Measurements from ENCODE around the gene HRCT1. TPM values are rescaled to one million over a fixed set of nuclear protein-coding genes. Genes with fewer than 3 reads are reported as not detected.
A peak's percentile ranks its signal among the peaks of the same experiment; 100 is the strongest.

HRCT1 gene
- total RNA-seq, 1 experiment from 2014 or later = 6.0 TPM

DNA sequence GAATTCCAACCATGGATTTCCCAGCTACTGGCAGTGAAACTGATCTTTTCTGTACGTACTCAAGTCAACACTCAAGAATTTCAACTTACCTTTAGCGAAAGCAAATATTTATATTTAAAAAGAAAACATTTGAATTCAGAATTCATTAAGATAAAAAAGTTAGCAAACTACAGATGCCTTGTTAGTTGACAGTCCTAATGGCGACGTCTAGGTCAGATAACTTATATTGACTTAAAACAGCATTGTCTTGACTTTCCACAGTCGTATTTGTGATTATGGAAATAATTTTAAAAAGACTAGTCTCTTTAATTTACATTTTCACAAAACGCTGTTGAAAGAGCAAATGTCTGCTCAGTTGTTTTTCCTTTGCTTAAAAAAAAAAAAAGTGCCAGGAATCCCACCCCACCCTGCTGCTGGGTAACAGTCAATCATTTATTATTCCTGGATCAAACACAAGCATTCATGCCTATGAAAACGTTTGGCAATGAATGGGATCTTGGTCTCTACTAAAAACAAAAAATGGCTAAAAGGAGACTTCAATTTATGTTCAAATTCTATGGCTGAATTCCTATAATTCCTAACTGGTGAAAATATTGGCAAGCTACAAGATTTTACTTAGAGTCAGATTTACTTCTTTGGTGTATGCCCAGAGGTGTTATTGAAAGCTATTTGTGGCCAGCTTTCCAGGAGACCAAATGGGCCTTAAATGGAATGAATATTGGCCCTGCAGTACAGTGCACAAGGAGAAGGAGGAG is 29.9 kb downstream of the HRCT1 start:
- Mint-ChIP-seq H3K4me3 (ENCODE audit: unreplicated experiment) (no peak overlapping the region), H3K9me3 (ENCODE audit: unreplicated experiment) (peaks cover 8% of the 10 kb centered on the region), H3K27me3 (ENCODE audit: insufficient read depth, unreplicated experiment) (no peaks in the 10 kb centered on the region), H3K4me1 (ENCODE audit: insufficient read depth, unreplicated experiment) (peaks cover 19% of the 10 kb centered on the region), H3K27ac (ENCODE audit: low read depth, unreplicated experiment) (peak overlapping the region; percentile 74), H3K36me3 (ENCODE audit: insufficient read depth, unreplicated experiment) (peaks cover 5% of the 10 kb centered on the region)
- POLR2A ChIA-PET = interaction anchor here (0.5 to 3.3 kb wide), 8 partner anchors 10 to 255 kb away, joined by 3 to 26 read pairs (median 4); partner anchors contain the start of genes CLTA and HRCT1
- intact Hi-C loops (cut with micrococcal nuclease) = no loop called here
- no peak for TF ChIP-seq CTCF (IDR thresholded peaks at IDR 0.05; ENCODE audit: unreplicated experiment)
- no TSS peak for BruUV-seq (replicated peaks)
- DNase-seq (ENCODE audit: unreplicated experiment) = peak; percentile 43
- CTCF ChIA-PET = interaction anchor here (0.7 to 2.6 kb wide), 5 partner anchors 9 to 255 kb away, joined by 3 to 8 read pairs (median 7); partner anchors contain the start of gene CLTA

GRCh38 chr9:35937227-35937626 is 31.2 kb downstream of the HRCT1 start:
- DNase-seq (ENCODE audit: unreplicated experiment) = no peak
- BruUV-seq (replicated peaks) = no TSS peak
- Mint-ChIP-seq H3K4me3 (ENCODE audit: unreplicated experiment) (no peak overlapping the region), H3K27me3 (ENCODE audit: insufficient read depth, unreplicated experiment) (no peaks in the 10 kb centered on the region), H3K4me1 (ENCODE audit: insufficient read depth, unreplicated experiment) (peaks cover 19% of the 10 kb centered on the region), H3K27ac (ENCODE audit: low read depth, unreplicated experiment) (peak overlapping the region; percentile 33), H3K9me3 (ENCODE audit: unreplicated experiment) (peaks cover 8% of the 10 kb centered on the region), H3K36me3 (ENCODE audit: insufficient read depth, unreplicated experiment) (peaks cover 5% of the 10 kb centered on the region)
- no peak for TF ChIP-seq CTCF (IDR thresholded peaks at IDR 0.05; ENCODE audit: unreplicated experiment)
- POLR2A ChIA-PET = interaction anchor here (0.6 to 1.3 kb wide), 2 partner anchors 13 to 76 kb away, joined by 3 to 5 read pairs; no protein-coding TSS in a partner anchor
- intact Hi-C loops (cut with micrococcal nuclease) = no loop called here
- CTCF ChIA-PET = interaction anchor here (2.6 kb wide), 1 partner anchor 166 kb away, joined by 8 read pairs; no protein-coding TSS in a partner anchor

DNA sequence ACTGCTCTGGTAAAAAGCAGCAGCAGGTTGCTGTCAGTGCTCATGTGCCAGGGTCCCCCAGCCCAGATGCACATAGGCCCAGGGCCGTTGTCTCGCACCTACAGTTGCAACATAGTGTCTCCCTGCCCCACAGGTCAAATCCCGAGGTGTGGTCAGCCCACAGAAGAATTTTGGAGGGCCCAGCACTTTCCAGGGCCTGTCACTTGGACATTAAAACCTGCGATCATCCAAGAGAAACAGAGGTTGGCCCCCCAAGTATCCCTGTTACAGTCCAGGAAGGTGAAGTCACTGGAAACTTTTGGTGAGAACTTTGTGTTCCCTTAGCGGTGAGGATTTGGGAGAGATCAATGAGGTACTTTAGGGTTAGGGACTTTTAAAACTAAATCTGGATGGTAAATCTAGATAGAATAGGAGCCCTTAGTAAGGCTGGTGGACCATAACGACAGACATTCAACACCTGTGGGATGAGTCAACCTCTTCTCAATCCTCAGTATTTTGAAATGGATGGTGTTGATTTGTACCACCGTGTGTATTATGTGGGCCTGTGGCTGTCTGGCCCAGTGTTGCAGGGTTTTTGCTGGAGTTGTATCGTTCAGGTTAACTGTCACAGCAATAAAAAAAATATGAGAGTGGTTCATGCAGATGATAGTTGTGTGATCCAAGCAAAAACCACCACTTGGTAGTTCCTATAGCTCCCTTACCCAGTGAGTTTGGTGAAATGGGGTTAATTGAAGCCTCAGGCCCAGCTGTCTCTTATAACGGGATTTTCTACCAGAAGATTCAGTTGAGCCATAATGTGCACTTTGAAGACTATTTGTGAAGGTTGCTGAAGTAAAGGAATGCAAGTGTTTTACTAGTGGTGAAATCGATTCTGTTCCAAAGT is 32.7 kb downstream of the HRCT1 start:
- Mint-ChIP-seq H3K36me3 (ENCODE audit: insufficient read depth, unreplicated experiment) (peaks cover 5% of the 10 kb centered on the region), H3K9me3 (ENCODE audit: unreplicated experiment) (peaks cover 8% of the 10 kb centered on the region), H3K4me1 (ENCODE audit: insufficient read depth, unreplicated experiment) (peaks cover 16% of the 10 kb centered on the region), H3K4me3 (ENCODE audit: unreplicated experiment) (no peak overlapping the region), H3K27me3 (ENCODE audit: insufficient read depth, unreplicated experiment) (no peaks in the 10 kb centered on the region), H3K27ac (ENCODE audit: low read depth, unreplicated experiment) (no peak overlapping the region)
- DNase-seq (ENCODE audit: unreplicated experiment) = no peak
- BruUV-seq (replicated peaks) = no TSS peak
- POLR2A ChIA-PET = interaction anchor here (0.7 to 2.1 kb wide), 2 partner anchors 32 to 590 kb away, joined by 3 to 9 read pairs; partner anchors contain the start of gene HRCT1
- intact Hi-C loops (cut with micrococcal nuclease) = no loop called here
- TF ChIP-seq CTCF (IDR thresholded peaks at IDR 0.05; ENCODE audit: unreplicated experiment) = no peak
- CTCF ChIA-PET = interaction anchor here (2.3 kb wide), 1 partner anchor 16 kb away, joined by 9 read pairs; no protein-coding TSS in a partner anchor
